Stimulated activated CD4-positive, alpha-beta T cell treated with anti-CD3 and anti-CD28 coated beads, Interleukin-12 subunit alpha, Interleukin-12 subunit beta, amount 100 ng/mL, for 4 hours (primary cell): Measurements from ENCODE around the gene PLLP.

Experiments used
- DNase-seq: peaks from one replicate; pipeline ENCODE4 v3.0.0-alpha.2; 2020

PLLP gene

DNA sequence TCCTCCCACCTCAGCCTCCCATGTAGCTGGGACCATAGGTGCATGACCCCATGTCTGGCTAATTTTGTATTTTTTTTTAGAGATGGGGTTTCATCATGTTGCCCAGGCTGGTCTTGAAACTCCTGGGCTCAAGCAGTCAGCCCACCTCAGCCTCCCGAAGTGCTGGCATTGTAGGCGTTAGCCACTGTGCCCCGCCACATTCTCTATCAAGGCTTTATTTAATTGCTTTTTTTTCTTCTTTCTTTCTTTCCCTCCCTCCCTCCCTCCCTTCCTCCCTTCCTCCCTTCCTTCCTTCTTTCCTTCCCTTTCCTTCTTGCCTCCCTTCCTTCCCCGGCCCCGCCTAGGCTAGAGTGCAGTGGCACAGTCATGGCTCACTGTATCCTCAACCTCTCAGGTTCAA, 74.7 kb downstream of the PLLP start:
- DNase-seq, result no peak

DNA sequence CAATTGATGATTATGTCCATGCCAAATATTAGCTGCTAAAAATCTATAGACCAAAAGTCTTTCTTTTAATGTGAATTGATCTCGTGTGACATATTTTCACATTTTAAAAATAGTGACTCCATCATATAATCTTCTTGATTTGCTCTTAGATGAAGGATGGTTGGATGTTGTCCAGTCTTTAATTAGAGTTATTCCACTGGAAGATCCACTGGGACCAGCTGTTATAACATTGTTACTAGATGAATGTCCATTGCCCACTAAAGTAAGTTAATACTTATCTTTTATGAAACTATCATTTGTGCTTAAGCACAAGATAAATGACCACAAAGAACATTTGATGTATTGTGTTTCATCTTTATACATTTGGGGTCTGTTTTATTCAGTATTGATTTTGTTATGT, 75.5 kb downstream of the PLLP start:
- DNase-seq, result no peak
